ENCODE data around the gene PAX8. TPM values are rescaled to one million over a fixed set of nuclear protein-coding genes. Genes with fewer than 3 reads are reported as not detected.

PAX8 gene
- total RNA-seq, 1 donor from 2014 or later, result 118 TPM

DNA sequence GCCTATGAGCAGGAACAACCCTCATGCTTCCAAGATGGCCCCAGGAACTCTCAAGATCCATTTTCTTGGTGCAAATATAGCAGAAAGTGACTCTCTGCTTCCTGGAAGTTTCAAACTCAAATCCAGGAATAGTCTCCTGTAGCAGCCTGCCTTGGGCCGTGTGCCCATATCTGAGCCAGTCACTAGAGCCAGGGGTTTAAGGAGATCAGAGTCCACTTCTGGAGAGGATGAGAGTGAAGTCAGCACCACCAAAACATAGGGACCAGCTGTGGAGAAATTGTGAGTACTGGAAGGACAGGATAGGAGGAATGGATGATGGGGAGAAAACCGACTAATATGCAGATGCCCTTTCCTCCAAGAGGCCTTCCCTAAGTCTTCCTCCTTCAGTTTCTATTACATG is 71.7 kb downstream of the PAX8 start:
- TF ChIP-seq, protein P1, sequence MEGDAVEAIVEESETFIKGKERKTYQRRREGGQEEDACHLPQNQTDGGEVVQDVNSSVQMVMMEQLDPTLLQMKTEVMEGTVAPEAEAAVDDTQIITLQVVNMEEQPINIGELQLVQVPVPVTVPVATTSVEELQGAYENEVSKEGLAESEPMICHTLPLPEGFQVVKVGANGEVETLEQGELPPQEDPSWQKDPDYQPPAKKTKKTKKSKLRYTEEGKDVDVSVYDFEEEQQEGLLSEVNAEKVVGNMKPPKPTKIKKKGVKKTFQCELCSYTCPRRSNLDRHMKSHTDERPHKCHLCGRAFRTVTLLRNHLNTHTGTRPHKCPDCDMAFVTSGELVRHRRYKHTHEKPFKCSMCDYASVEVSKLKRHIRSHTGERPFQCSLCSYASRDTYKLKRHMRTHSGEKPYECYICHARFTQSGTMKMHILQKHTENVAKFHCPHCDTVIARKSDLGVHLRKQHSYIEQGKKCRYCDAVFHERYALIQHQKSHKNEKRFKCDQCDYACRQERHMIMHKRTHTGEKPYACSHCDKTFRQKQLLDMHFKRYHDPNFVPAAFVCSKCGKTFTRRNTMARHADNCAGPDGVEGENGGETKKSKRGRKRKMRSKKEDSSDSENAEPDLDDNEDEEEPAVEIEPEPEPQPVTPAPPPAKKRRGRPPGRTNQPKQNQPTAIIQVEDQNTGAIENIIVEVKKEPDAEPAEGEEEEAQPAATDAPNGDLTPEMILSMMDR (IDR thresholded peaks at IDR 0.05; ENCODE audit: insufficient read depth, low read length, poor library complexity, severe bottlenecking), result no peak
- H3K36me3 ChIP-seq (ENCODE audit: control insufficient read depth, insufficient read depth, low read length), result no peaks in the 10 kb centered on the region
- no peaks in the 10 kb centered on the region for H3K27me3 ChIP-seq (ENCODE audit: control insufficient read depth, insufficient read depth, low read length)
- no peak overlapping the region for H3K4me3 ChIP-seq (ENCODE audit: low read depth, low read length)
- DNase-seq (ENCODE audit: low read depth), result no peak

DNA sequence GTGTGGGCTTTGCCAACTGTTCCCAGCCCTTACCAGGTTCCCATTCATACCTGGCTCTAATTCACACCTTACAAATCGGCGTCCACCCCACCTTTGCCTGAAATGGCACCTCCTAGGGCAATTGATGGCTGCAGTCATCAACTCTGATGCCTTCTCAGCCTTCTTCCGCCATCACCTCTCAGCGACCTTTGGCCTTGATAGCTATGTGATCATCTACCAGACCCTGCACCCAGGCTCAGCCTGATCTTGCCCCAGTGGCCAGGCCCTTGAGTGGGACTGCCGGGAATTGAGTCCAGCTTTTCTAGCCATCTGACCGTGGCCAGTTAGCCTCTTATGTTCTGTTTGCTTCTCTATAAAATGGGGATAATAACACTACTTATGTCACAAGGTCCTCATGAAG is 72.5 kb downstream of the PAX8 start:
- TF ChIP-seq, protein P1 (IDR thresholded peaks at IDR 0.05; ENCODE audit: insufficient read depth, low read length, poor library complexity, severe bottlenecking), result no peak

DNA sequence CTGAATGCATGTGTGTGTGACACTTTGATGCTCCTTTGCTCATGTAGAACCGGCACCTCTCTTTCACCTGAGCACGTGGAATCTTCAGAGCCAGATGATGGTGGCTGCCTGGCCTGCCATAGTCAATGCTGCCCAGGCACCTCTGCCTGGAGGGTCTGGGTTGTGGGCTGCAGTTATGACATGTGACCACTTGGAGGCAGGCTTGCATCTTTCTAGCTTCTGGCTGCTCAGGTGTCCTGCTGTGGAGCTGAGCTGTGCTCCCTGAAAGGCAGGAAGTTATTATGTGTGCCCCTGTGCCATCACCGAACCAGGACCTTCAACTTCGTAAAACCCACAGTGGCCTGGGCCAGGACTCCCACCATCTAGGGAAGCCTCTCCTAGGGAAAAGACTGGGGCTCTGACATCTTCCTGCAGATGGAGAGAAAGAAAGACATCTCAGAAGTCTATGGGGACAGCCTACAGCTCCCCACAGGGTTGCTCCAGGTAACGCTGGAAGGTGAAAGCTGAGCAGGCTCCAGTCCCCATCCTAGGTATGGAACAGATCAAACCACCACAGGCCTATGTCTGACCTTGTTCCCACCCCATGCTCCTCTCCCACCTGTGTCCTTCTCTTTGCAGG is 74.7 kb downstream of the PAX8 start:
- TF ChIP-seq, protein P1 (IDR thresholded peaks at IDR 0.05; ENCODE audit: insufficient read depth, low read length, poor library complexity, severe bottlenecking), result peak; percentile 95

More for the DNA sequence above, 72.5 kb downstream of the PAX8 start:
- H3K4me3 ChIP-seq (ENCODE audit: low read depth, low read length), result no peak overlapping the region
- DNase-seq (ENCODE audit: low read depth), result no peak
- peaks cover under 1% of the 10 kb centered on the region for H3K36me3 ChIP-seq (ENCODE audit: control insufficient read depth, insufficient read depth, low read length)
- no peaks in the 10 kb centered on the region for H3K27me3 ChIP-seq (ENCODE audit: control insufficient read depth, insufficient read depth, low read length)

GRCh38 chr2:113203217-113203530 is 75.5 kb downstream of the PAX8 start:
- DNase-seq (ENCODE audit: low read depth), result no peak
- Histone ChIP-seq H3K27me3 (ENCODE audit: control insufficient read depth, insufficient read depth, low read length) (no peaks in the 10 kb centered on the region), H3K36me3 (ENCODE audit: control insufficient read depth, insufficient read depth, low read length) (peaks cover 1% of the 10 kb centered on the region), H3K4me3 (ENCODE audit: low read depth, low read length) (no peak overlapping the region)
- TF ChIP-seq, protein P1 (IDR thresholded peaks at IDR 0.05; ENCODE audit: insufficient read depth, low read length, poor library complexity, severe bottlenecking), result no peak

More for the DNA sequence above, 74.7 kb downstream of the PAX8 start:
- no peak for DNase-seq (ENCODE audit: low read depth)
- Histone ChIP-seq H3K4me3 (ENCODE audit: low read depth, low read length) (no peak overlapping the region), H3K27me3 (ENCODE audit: control insufficient read depth, insufficient read depth, low read length) (no peaks in the 10 kb centered on the region), H3K36me3 (ENCODE audit: control insufficient read depth, insufficient read depth, low read length) (peaks cover 1% of the 10 kb centered on the region)

- peak; percentile 74 for DNase-seq (ENCODE audit: low read depth)
- Histone ChIP-seq H3K4me3 (ENCODE audit: low read depth, low read length) (no peak overlapping the region), H3K27me3 (ENCODE audit: control insufficient read depth, insufficient read depth, low read length) (no peaks in the 10 kb centered on the region), H3K36me3 (ENCODE audit: control insufficient read depth, insufficient read depth, low read length) (peaks cover 1% of the 10 kb centered on the region)
- TF ChIP-seq, protein P1 (IDR thresholded peaks at IDR 0.05; ENCODE audit: insufficient read depth, low read length, poor library complexity, severe bottlenecking), result peak; percentile 33
Observed at GRCh38 chr2:113202305-113203216, 76.2 kb downstream of the PAX8 start.

All from kidney epithelial cell (primary cell).